Keratinocyte (primary cell): ENCODE results near the gene MRAP. TPM values are rescaled to one million over a fixed set of nuclear protein-coding genes. Genes with fewer than 3 reads are reported as not detected.

Experiments used
- DNase-seq: peaks from one replicate; pipeline ENCODE4 v3.0.0-alpha.2; 2011; ENCODE audit warnings: low read depth, missing footprints, low spot score
- FAIRE-seq: peaks from 2 replicates; lab custom pipeline; 2011; peaks lifted over from hg19 to GRCh38; lab: Jason Lieb, UNC
- H2AFZ ChIP-seq: 2 replicates; pipeline ENCODE4 v1.6.0; 2012; ENCODE audit warnings: low read length, control low read depth, inconsistent platforms; ENCODE audit not compliant: control insufficient read depth
- H3K27ac ChIP-seq: 2 replicates; pipeline ENCODE4 v1.5.1; 2011; ENCODE audit warnings: low read length; ENCODE audit not compliant: control insufficient read depth, insufficient read depth
- H3K27me3 ChIP-seq: 3 replicates; pipeline ENCODE4 v1.6.0; 2011; ENCODE audit warnings: low read length; ENCODE audit not compliant: control insufficient read depth, insufficient read depth; ENCODE audit errors: extremely low read depth
- H3K36me3 ChIP-seq, 2 experiments: 2 replicates in 1 of 2; 3 replicates in 1 of 2; pipeline ENCODE4 v1.5.1; 2011; ENCODE audit warnings: low read length in 2 of 2, mild to moderate bottlenecking in 1 of 2; ENCODE audit not compliant: control insufficient read depth in 2 of 2, insufficient read depth in 2 of 2; ENCODE audit errors: extremely low read depth in 1 of 2
- H3K4me1 ChIP-seq: 3 replicates; pipeline ENCODE4 v1.5.1; 2011; ENCODE audit warnings: low read length; ENCODE audit not compliant: control insufficient read depth, insufficient read depth; ENCODE audit errors: extremely low read depth
- H3K4me2 ChIP-seq: 3 replicates; pipeline ENCODE4 v1.6.0; 2011; ENCODE audit warnings: low read depth, low read length; ENCODE audit not compliant: control insufficient read depth, insufficient read depth; ENCODE audit errors: extremely low read depth
- H3K4me3 ChIP-seq, 3 experiments: fragments of 200-600 bp in 1 of 3; sonication (generic) in 1 of 3; 2 replicates in 2 of 3; 3 replicates in 1 of 3; pipeline ENCODE4 v1.5.1; 2011 to 2016; ENCODE audit warnings: low read length in 3 of 3, mild to moderate bottlenecking in 3 of 3, control low read depth in 2 of 3, inconsistent platforms in 1 of 3, low read depth in 1 of 3, mixed read lengths in 1 of 3, mixed run types in 1 of 3, moderate library complexity in 1 of 3; ENCODE audit not compliant: control insufficient read depth in 2 of 3, insufficient read depth in 2 of 3; ENCODE audit errors: extremely low read depth in 1 of 3
- H3K79me2 ChIP-seq: 2 replicates; pipeline ENCODE4 v1.6.0; 2012; ENCODE audit warnings: low read length; ENCODE audit not compliant: control insufficient read depth, insufficient read depth
- H3K9ac ChIP-seq: 3 replicates; pipeline ENCODE4 v1.6.0; 2011; ENCODE audit warnings: low read length; ENCODE audit not compliant: control insufficient read depth, insufficient read depth; ENCODE audit errors: extremely low read depth
- H3K9me1 ChIP-seq: 3 replicates; pipeline ENCODE4 v1.6.0; 2011; ENCODE audit warnings: low read length; ENCODE audit not compliant: control insufficient read depth, insufficient read depth; ENCODE audit errors: extremely low read depth
- H3K9me3 ChIP-seq: 2 replicates; pipeline ENCODE4 v1.5.1; 2012; ENCODE audit warnings: low read depth, low read length; ENCODE audit not compliant: control insufficient read depth
- H4K20me1 ChIP-seq: 3 replicates; pipeline ENCODE4 v1.6.0; 2011; ENCODE audit warnings: low read length; ENCODE audit not compliant: control insufficient read depth, insufficient read depth; ENCODE audit errors: extremely low read depth
- EZH2 ChIP-seq: IDR thresholded peaks from one replicate; pipeline ENCODE4 v1.6.1; 2012; ENCODE audit warnings: inconsistent platforms, mild to moderate bottlenecking, low read length, moderate library complexity
- dilution Hi-C: fragments of 300-500 bp; cut with MboI; formaldehyde crosslinking; loops from one replicate; pipeline ENCODE4 v1.7.0; 2020; ENCODE audit warnings: low sequenced_read_pairs; ENCODE audit not compliant: extremely low pct_ligation_motif_present
- polyA plus RNA-seq, 5 experiments: library from polyadenylated mRNA; depleted of rRNA in 3 of 5; stranded (reverse) in 3 of 5; stranded (forward) in 1 of 5; unstranded in 1 of 5; fragments of >200 nt; gene quantifications; 1 replicate in 1 of 5; 2 replicates in 3 of 5; 3 replicates in 1 of 5; pipeline versions ENCODE4 v1.2.1 to v1.2.3, GENCODE V29; 2011 to 2012; ENCODE audit warnings: missing spikeins in 2 of 5, low read depth in 1 of 5, low replicate concordance in 1 of 5
- TF ChIP-seq, protein P1 (sequence below), 3 experiments: IDR thresholded peaks in 1 of 3; conservative IDR thresholded peaks in 1 of 3; optimal IDR thresholded peaks in 1 of 3; 2 replicates in 2 of 3; 3 replicates in 1 of 3; pipeline versions ENCODE3 to v1.5.1; 2011; ENCODE audit warnings: low read length in 3 of 3, mild to moderate bottlenecking in 3 of 3, moderate library complexity in 2 of 3, control low read depth in 1 of 3, inconsistent platforms in 1 of 3; ENCODE audit not compliant: insufficient read depth in 2 of 3; ENCODE audit errors: extremely low read depth in 1 of 3

Gene MRAP
- polyA plus RNA-seq, 1 donor (not counting 4 experiments of a cell fraction or from before 2014, with no cell fraction given) = not detected

DNA sequence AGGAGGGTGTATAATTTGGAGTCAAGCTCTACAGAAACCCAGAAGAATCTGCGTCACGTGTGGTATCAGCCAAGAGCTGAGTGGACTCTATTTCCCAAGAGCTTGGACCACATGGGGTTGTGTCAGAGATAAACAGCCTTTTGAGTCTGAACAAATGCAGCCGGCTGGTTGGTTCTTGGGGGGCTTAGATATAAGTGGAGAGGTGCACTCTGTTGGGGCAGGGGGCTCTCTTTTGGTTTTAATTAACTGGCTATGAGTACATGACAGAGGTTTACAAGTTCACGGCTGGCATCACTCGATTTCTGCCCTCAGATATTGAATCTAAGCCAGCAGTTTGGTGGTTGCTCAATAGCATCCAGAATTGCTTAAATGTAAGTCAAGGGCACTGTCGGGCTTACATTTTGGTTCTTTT is 501 bp upstream of the MRAP start:
- dilution Hi-C loops = no loop called here
- no peaks in the 10 kb centered on the region for H4K20me1 ChIP-seq
- TF ChIP-seq EZH2 = no peak
- TF ChIP-seq, protein P1, sequence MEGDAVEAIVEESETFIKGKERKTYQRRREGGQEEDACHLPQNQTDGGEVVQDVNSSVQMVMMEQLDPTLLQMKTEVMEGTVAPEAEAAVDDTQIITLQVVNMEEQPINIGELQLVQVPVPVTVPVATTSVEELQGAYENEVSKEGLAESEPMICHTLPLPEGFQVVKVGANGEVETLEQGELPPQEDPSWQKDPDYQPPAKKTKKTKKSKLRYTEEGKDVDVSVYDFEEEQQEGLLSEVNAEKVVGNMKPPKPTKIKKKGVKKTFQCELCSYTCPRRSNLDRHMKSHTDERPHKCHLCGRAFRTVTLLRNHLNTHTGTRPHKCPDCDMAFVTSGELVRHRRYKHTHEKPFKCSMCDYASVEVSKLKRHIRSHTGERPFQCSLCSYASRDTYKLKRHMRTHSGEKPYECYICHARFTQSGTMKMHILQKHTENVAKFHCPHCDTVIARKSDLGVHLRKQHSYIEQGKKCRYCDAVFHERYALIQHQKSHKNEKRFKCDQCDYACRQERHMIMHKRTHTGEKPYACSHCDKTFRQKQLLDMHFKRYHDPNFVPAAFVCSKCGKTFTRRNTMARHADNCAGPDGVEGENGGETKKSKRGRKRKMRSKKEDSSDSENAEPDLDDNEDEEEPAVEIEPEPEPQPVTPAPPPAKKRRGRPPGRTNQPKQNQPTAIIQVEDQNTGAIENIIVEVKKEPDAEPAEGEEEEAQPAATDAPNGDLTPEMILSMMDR (optimal IDR thresholded peaks at IDR 0.05 in 1 of 3, IDR thresholded peaks at IDR 0.05 in 1 of 3, conservative IDR thresholded peaks at IDR 0.05 in 1 of 3; ENCODE audit: extremely low read depth in 1 of 3, insufficient read depth in 2 of 3, low read length in 3 of 3) = no peak
- no peaks in the 10 kb centered on the region for H3K27me3 ChIP-seq
- H3K4me3 ChIP-seq = no peak overlapping the region
- H3K4me1 ChIP-seq = no peaks in the 10 kb centered on the region
- no peaks in the 10 kb centered on the region for H3K9me1 ChIP-seq
- no peaks in the 10 kb centered on the region for H3K79me2 ChIP-seq
- H3K9me3 ChIP-seq = no peaks in the 10 kb centered on the region
- no peak overlapping the region for H2AFZ ChIP-seq
- no peak overlapping the region for H3K9ac ChIP-seq
- no peak for DNase-seq
- H3K27ac ChIP-seq = no peak overlapping the region
- no peak overlapping the region for H3K4me2 ChIP-seq
- H3K36me3 ChIP-seq = peaks cover 5 to 17% of the 10 kb centered on the region in 2 experiments
- FAIRE-seq = no peak

DNA sequence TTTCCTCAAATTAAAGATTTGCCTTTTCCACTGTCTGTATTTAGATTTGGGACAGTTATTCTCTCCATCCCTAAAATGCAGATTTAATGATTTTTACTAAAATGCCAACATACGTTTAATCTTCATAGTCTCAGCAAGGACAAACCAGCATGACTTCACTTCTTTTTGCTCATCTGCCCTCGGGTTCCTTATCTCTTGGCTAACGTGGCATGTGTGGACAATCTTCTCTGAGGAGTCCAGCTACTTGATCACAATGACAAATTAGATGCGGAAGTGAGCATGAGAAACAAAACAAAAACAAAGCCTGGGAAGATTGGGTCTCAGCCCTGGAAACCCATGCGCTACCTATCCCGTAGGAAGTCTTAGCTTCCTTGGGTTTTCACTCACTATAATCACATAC is 1.0 kb downstream of the MRAP start:
- no peak overlapping the region for H2AFZ ChIP-seq
- TF ChIP-seq, protein P1 (optimal IDR thresholded peaks at IDR 0.05 in 1 of 3, IDR thresholded peaks at IDR 0.05 in 1 of 3, conservative IDR thresholded peaks at IDR 0.05 in 1 of 3; ENCODE audit: extremely low read depth in 1 of 3, insufficient read depth in 2 of 3, low read length in 3 of 3) = no peak
- TF ChIP-seq EZH2 = no peak
- H3K4me1 ChIP-seq = no peaks in the 10 kb centered on the region
- H3K79me2 ChIP-seq = no peaks in the 10 kb centered on the region
- dilution Hi-C loops = no loop called here
- H3K27ac ChIP-seq = no peak overlapping the region
- H3K9me1 ChIP-seq = no peaks in the 10 kb centered on the region
- no peak overlapping the region for H3K4me3 ChIP-seq
- DNase-seq (no peak), FAIRE-seq (no peak)
- no peaks in the 10 kb centered on the region for H3K27me3 ChIP-seq
- no peaks in the 10 kb centered on the region for H3K9me3 ChIP-seq
- no peaks in the 10 kb centered on the region for H4K20me1 ChIP-seq
- no peak overlapping the region for H3K9ac ChIP-seq
- H3K4me2 ChIP-seq = no peak overlapping the region
- peaks cover 6 to 17% of the 10 kb centered on the region in 2 experiments for H3K36me3 ChIP-seq
